ENCODE measurements around the gene COPS7B. TPM values are rescaled to one million over a fixed set of nuclear protein-coding genes. Genes with fewer than 3 reads are reported as not detected.
"Not testable (repeated sequence)": the region's sequence is repeated elsewhere in the genome, so short reads cannot be mapped to it uniquely, and the experiment has no call there.

Gene COPS7B
- total RNA-seq, 1 experiment from 2014 or later, result 61.4 TPM

DNA sequence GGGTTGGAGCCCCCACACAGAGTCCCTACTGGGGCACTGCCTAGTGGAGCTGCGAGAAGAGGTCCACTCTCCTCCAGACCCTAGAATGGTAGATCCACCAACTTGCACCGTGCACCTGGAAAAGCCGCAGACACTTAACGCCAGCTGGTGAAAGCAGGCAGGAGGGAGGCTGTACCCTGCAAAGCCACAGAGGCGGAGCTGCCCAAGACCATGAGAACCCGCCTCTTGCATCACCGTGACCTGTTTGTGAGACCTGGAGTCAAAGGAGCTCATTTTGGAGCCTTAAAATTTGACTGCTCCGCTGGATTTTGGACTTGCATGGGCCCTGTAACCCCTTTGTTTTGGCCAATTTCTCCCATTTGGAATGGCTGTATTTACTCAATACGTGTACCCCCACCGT lies 37.2 kb upstream of the COPS7B start:
- not testable (repeated sequence) for H2BK5ac ChIP-seq (ENCODE audit: insufficient read length, low read length); H4K8ac ChIP-seq (replicated peaks; ENCODE audit: insufficient read length, low read depth, low read length); H3K4me3 Mint-ChIP-seq; H3K14ac ChIP-seq (ENCODE audit: insufficient read depth, low read length); H2BK20ac ChIP-seq (ENCODE audit: low read depth, low read length, poor library complexity, severe bottlenecking); H3K4me2 ChIP-seq (ENCODE audit: insufficient read depth, insufficient read length, low read length); H3K27me3 ChIP-seq (ENCODE audit: insufficient read depth, low read length); H3K9ac ChIP-seq (ENCODE audit: extremely low read depth, insufficient read length, low read length); H3K4ac ChIP-seq (ENCODE audit: low read depth, low read length); H3K23me2 ChIP-seq (ENCODE audit: insufficient read length, low read depth, low read length, poor library complexity, severe bottlenecking); H3K27ac ChIP-seq (ENCODE audit: insufficient read length, low read depth, low read length); H2BK15ac ChIP-seq (ENCODE audit: low read depth, low read length); H3K56ac ChIP-seq (ENCODE audit: insufficient read length, low read depth, low read length); H3K4me1 ChIP-seq (ENCODE audit: insufficient read depth, low read length); H3T11ph ChIP-seq (ENCODE audit: low read length); H2AK5ac ChIP-seq (ENCODE audit: insufficient read length, low read length); H3K9me3 ChIP-seq (ENCODE audit: control insufficient read depth, low read depth, low read length); H4K20me1 ChIP-seq (ENCODE audit: control insufficient read depth, insufficient read depth, insufficient read length); H3K27me3 Mint-ChIP-seq (ENCODE audit: low read depth); H3K79me2 ChIP-seq (ENCODE audit: insufficient read depth, low read length); H4K5ac ChIP-seq (ENCODE audit: insufficient read length, low read depth, low read length); H2BK120ac ChIP-seq (ENCODE audit: low read depth, low read length, poor library complexity, severe bottlenecking); H3K23ac ChIP-seq (ENCODE audit: insufficient read length, low read depth, low read length); H3K18ac ChIP-seq (ENCODE audit: insufficient read length, low read depth, low read length); H3K79me1 ChIP-seq (ENCODE audit: insufficient read depth, low read depth, low read length, poor library complexity, severe bottlenecking); H2AFZ ChIP-seq (ENCODE audit: low read length); H2BK12ac ChIP-seq (ENCODE audit: insufficient read length, low read depth, low read length); H4K91ac ChIP-seq (ENCODE audit: insufficient read length, low read depth, low read length); H3K9me3 Mint-ChIP-seq; H3K27ac Mint-ChIP-seq
- WGBS (ENCODE audit: extremely low coverage, insufficient read length, low lambda C conversion rate), result no CpG with 5 or more reads among the region's 10 CpGs
- Mint-ChIP-seq H3K4me1 (peaks cover 31 to 36% of the 10 kb centered on the region in 2 experiments), H3K36me3 (ENCODE audit: insufficient read depth in 1 of 3, low read depth in 3 of 3) (peaks cover 0 to 11% (median 0%) of the 10 kb centered on the region in 3 experiments; a peak in 2 of 7 replicates)
- DNase-seq, result peak; percentile 51

All from H9 (cell line).